Sigmoid colon (tissue), 4 donors: Measurements from ENCODE around the gene ACOX3.

Experiments
- EP300 ChIP-seq, 4 donors: sonication (generic); formaldehyde crosslinking; IDR thresholded peaks; one replicate each; pipeline ENCODE4 v1.6.1; 2017; ENCODE audit warnings: antibody characterized with exemption in 4 of 4
- POLR2A ChIP-seq, 2 donors: fragments of 450-650 bp; IDR thresholded peaks; one replicate each; pipeline ENCODE4 v1.6.1; 2016; ENCODE audit warnings: antibody characterized with exemption in 2 of 2, mild to moderate bottlenecking in 2 of 2, moderate library complexity in 2 of 2
- POLR2AphosphoS5 ChIP-seq, 4 donors: sonication (generic); formaldehyde crosslinking; IDR thresholded peaks; one replicate each; pipeline ENCODE4 v1.6.1; 2017; ENCODE audit warnings: antibody characterized with exemption in 4 of 4
- TF ChIP-seq, protein P1 (sequence below), 4 experiments: fragments of 450-650 bp in 3 of 4; fragments of 200-600 bp in 1 of 4; IDR thresholded peaks; one replicate each; pipeline ENCODE4 v1.5.1; 2016 to 2019; ENCODE audit warnings: antibody characterized with exemption in 4 of 4, mild to moderate bottlenecking in 3 of 4, moderate library complexity in 2 of 4

DNA sequence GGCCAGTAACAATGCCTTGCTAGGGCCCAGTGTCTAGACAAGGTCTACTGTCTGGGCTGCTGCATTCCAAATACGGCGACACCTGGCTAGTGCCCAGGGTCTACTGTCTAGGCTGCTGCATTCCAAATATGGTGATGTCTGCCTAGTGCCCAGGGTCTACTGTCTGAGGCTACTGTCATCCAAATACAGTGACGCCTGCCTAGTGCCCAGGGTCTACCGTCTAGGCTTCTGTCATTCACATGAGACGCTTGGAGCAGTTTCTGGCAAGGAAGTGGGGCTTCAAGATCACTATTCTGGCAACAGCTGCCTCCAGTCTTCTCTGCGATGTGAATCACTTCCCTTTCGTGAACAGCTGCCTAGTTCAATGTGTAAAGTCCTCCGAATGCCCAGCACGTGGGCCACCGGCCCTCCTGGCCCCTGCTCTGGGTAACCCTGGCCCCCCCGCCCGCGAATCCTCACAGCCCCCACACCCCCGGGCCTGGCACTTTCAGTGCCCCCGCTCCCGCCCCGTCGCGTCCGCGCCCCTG is 12.7 kb downstream of the ACOX3 start:
- no peak for TF ChIP-seq POLR2AphosphoS5 (IDR thresholded peaks at IDR 0.05)
- TF ChIP-seq, protein P1, sequence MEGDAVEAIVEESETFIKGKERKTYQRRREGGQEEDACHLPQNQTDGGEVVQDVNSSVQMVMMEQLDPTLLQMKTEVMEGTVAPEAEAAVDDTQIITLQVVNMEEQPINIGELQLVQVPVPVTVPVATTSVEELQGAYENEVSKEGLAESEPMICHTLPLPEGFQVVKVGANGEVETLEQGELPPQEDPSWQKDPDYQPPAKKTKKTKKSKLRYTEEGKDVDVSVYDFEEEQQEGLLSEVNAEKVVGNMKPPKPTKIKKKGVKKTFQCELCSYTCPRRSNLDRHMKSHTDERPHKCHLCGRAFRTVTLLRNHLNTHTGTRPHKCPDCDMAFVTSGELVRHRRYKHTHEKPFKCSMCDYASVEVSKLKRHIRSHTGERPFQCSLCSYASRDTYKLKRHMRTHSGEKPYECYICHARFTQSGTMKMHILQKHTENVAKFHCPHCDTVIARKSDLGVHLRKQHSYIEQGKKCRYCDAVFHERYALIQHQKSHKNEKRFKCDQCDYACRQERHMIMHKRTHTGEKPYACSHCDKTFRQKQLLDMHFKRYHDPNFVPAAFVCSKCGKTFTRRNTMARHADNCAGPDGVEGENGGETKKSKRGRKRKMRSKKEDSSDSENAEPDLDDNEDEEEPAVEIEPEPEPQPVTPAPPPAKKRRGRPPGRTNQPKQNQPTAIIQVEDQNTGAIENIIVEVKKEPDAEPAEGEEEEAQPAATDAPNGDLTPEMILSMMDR (IDR thresholded peaks at IDR 0.05) = no peak
- no peak for TF ChIP-seq POLR2A (IDR thresholded peaks at IDR 0.05)
- no peak for TF ChIP-seq EP300 (IDR thresholded peaks at IDR 0.05)
